GM04504 (cell line): ENCODE measurements around the gene PRAMEF20.
"Not testable (repeated sequence)": the region's sequence is repeated elsewhere in the genome, so short reads cannot be mapped to it uniquely, and the experiment has no call there.

Experiments
- DNase-seq: peaks from one replicate; pipeline ENCODE4 v3.0.0-alpha.2; 2012; ENCODE audit warnings: low read depth

Gene PRAMEF20

GRCh38 chr1:13410150-13410549 lies at the start of gene PRAMEF20:
TSS of gene PRAMEF20 (plus strand) at chr1:13410450. CDS start at chr1:13416355, 5,905 bp downstream.
- not testable (repeated sequence) for DNase-seq

- DNase-seq: not testable (repeated sequence)
Observed at GRCh38 chr1:13362364-13362763, 47.9 kb upstream of the PRAMEF20 start.

- DNase-seq: not testable (repeated sequence)
Observed at GRCh38 chr1:13364928-13365327, 45.3 kb upstream of the PRAMEF20 start.

- not testable (repeated sequence) for DNase-seq
Observed at GRCh38 chr1:13366536-13366935, 43.7 kb upstream of the PRAMEF20 start.

- DNase-seq: not testable (repeated sequence)
Observed at GRCh38 chr1:13368544-13368943, 41.7 kb upstream of the PRAMEF20 start.

- DNase-seq: not testable (repeated sequence)
Observed at GRCh38 chr1:13378983-13379382, 31.3 kb upstream of the PRAMEF20 start.

GRCh38 chr1:13380380-13380779 lies 29.9 kb upstream of the PRAMEF20 start:
- DNase-seq: not testable (repeated sequence)

GRCh38 chr1:13389332-13389731 lies 20.9 kb upstream of the PRAMEF20 start, which contains the start of gene PRAMEF17:
TSS of gene PRAMEF17 (plus strand) at chr1:13389632. CDS start at chr1:13389658, 26 bp downstream.
- DNase-seq: not testable (repeated sequence)

GRCh38 chr1:13393004-13393403 lies 17.2 kb upstream of the PRAMEF20 start:
- DNase-seq: not testable (repeated sequence)

GRCh38 chr1:13394761-13395160 lies 15.5 kb upstream of the PRAMEF20 start:
- DNase-seq: not testable (repeated sequence)

GRCh38 chr1:13395311-13395710 lies 14.9 kb upstream of the PRAMEF20 start:
- DNase-seq: not testable (repeated sequence)

- DNase-seq: no peak
Observed at GRCh38 chr1:13407811-13408210, 2.4 kb upstream of the PRAMEF20 start.

GRCh38 chr1:13430495-13430894 lies 20.2 kb downstream of the PRAMEF20 start:
- DNase-seq: no peak

- no peak for DNase-seq
Observed at GRCh38 chr1:13432251-13432650, 22.0 kb downstream of the PRAMEF20 start.

- DNase-seq: not testable (repeated sequence)
Observed at GRCh38 chr1:13433694-13434358, 23.6 kb downstream of the PRAMEF20 start.

- no peak for DNase-seq
Observed at GRCh38 chr1:13435458-13435857, 25.2 kb downstream of the PRAMEF20 start.

- not testable (repeated sequence) for DNase-seq
Observed at GRCh38 chr1:13439104-13439783, 29.0 kb downstream of the PRAMEF20 start.

- DNase-seq: no peak
Observed at GRCh38 chr1:13443335-13443979, 33.2 kb downstream of the PRAMEF20 start.

GRCh38 chr1:13450204-13450603 lies 40.0 kb downstream of the PRAMEF20 start:
- no peak for DNase-seq

- no peak for DNase-seq
Observed at GRCh38 chr1:13451399-13451965, 41.2 kb downstream of the PRAMEF20 start.

GRCh38 chr1:13456904-13457532 lies 46.8 kb downstream of the PRAMEF20 start:
- DNase-seq: no peak

- no peak for DNase-seq
Observed at GRCh38 chr1:13461977-13462376, 51.7 kb downstream of the PRAMEF20 start.
